Neural crest cell (in vitro differentiated cells): ENCODE data around the gene MRM2. TPM values are rescaled to one million over a fixed set of nuclear protein-coding genes. Genes with fewer than 3 reads are reported as not detected.

Experiments
- DNase-seq: peaks from one replicate; pipeline ENCODE4 v3.0.0; 2021; ENCODE audit warnings: low read depth, mixed read lengths, low spot score
- H3K27ac Mint-ChIP-seq: one replicate; pipeline ENCODE4 v1.8.0; 2021; ENCODE audit warnings: mild to moderate bottlenecking, mixed read lengths; ENCODE audit not compliant: unreplicated experiment
- H3K27me3 Mint-ChIP-seq: 2 replicates; pipeline ENCODE4 v1.8.0; 2021; ENCODE audit warnings: low read depth, mild to moderate bottlenecking, mixed read lengths
- H3K36me3 Mint-ChIP-seq: 2 replicates; pipeline ENCODE4 v1.8.0; 2021; ENCODE audit warnings: low read depth, mild to moderate bottlenecking, mixed read lengths
- H3K4me1 Mint-ChIP-seq: 2 replicates; pipeline ENCODE4 v1.8.0; 2021; ENCODE audit warnings: mixed read lengths
- H3K4me3 Mint-ChIP-seq: one replicate; pipeline ENCODE4 v1.8.0; 2021; ENCODE audit warnings: mild to moderate bottlenecking, mixed read lengths
- H3K9me3 Mint-ChIP-seq: 2 replicates; pipeline ENCODE4 v1.8.0; 2021; ENCODE audit warnings: mixed read lengths
- total RNA-seq: library from RNA; stranded (reverse); gene quantifications from 2 replicates; pipeline ENCODE4 v1.2.1, GENCODE V29; 2021
- TF ChIP-seq, protein P1 (sequence below): fragments of 200-600 bp; sonication (generic); conservative IDR thresholded peaks from 2 replicates; pipeline ENCODE4 v1.5.0; 2021; ENCODE audit warnings: antibody characterized with exemption, mild to moderate bottlenecking

MRM2 gene
- total RNA-seq, 1 donor from 2014 or later: 48.5 TPM

DNA sequence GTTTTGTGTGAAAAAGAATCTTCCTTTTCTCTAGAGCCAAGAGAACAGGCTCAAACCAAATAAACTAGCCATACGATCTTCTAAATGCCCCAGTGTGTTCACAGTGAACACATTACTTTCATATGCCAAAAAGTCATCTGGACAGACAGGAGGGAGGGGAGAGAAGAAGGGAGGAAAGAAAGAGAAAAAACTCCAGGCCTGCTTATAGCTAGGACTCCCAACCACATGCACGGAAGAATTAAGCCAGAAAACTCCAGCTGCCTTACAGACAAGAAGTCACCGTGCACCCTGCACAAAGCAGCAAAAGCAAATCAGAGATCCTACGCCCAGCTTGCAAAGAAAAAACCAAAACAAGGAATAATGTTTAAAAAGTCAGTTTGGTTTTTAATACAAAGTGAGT is 37.9 kb upstream of the MRM2 start:
- H3K4me1 Mint-ChIP-seq: peaks cover 18% of the 10 kb centered on the region
- no peak overlapping the region for H3K4me3 Mint-ChIP-seq
- TF ChIP-seq, protein P1, sequence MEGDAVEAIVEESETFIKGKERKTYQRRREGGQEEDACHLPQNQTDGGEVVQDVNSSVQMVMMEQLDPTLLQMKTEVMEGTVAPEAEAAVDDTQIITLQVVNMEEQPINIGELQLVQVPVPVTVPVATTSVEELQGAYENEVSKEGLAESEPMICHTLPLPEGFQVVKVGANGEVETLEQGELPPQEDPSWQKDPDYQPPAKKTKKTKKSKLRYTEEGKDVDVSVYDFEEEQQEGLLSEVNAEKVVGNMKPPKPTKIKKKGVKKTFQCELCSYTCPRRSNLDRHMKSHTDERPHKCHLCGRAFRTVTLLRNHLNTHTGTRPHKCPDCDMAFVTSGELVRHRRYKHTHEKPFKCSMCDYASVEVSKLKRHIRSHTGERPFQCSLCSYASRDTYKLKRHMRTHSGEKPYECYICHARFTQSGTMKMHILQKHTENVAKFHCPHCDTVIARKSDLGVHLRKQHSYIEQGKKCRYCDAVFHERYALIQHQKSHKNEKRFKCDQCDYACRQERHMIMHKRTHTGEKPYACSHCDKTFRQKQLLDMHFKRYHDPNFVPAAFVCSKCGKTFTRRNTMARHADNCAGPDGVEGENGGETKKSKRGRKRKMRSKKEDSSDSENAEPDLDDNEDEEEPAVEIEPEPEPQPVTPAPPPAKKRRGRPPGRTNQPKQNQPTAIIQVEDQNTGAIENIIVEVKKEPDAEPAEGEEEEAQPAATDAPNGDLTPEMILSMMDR: no peak
- no peaks in the 10 kb centered on the region for H3K36me3 Mint-ChIP-seq
- H3K27ac Mint-ChIP-seq: peak overlapping the region; percentile 72
- no peak for DNase-seq
- H3K27me3 Mint-ChIP-seq: no peaks in the 10 kb centered on the region
- H3K9me3 Mint-ChIP-seq: no peaks in the 10 kb centered on the region

- Mint-ChIP-seq H3K9me3 (no peaks in the 10 kb centered on the region), H3K27ac (no peak overlapping the region), H3K27me3 (no peaks in the 10 kb centered on the region), H3K4me3 (no peak overlapping the region), H3K4me1 (peaks cover 18% of the 10 kb centered on the region), H3K36me3 (peaks cover 2% of the 10 kb centered on the region)
- DNase-seq: no peak
- TF ChIP-seq, protein P1: no peak
Observed at GRCh38 chr7:2278026-2278425, 36.0 kb upstream of the MRM2 start.

DNA sequence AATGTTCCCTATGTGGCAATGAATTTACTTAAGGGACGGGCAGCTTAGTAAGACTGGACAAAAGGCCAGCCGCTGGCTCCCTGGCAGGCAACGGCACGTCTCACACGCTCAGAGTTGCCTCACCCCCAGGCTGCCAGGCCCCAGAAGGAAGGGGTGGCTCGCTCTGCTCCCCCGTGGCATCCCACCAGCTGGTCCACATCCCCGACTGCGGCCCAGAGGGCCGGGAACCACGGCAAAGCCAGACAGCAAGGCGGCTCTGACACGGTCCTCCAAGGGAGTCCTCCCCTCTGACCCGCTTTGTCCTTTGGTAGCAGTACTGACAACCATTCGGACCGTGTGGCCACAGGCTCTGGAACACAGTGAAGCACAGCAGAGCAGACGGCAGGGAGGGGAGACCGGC is 34.1 kb upstream of the MRM2 start:
- peaks cover 2% of the 10 kb centered on the region for H3K36me3 Mint-ChIP-seq
- H3K27ac Mint-ChIP-seq: no peak overlapping the region
- peaks cover 4% of the 10 kb centered on the region for H3K4me1 Mint-ChIP-seq
- no peaks in the 10 kb centered on the region for H3K9me3 Mint-ChIP-seq
- no peaks in the 10 kb centered on the region for H3K27me3 Mint-ChIP-seq
- TF ChIP-seq, protein P1: no peak
- no peak for DNase-seq
- H3K4me3 Mint-ChIP-seq: no peak overlapping the region

DNA sequence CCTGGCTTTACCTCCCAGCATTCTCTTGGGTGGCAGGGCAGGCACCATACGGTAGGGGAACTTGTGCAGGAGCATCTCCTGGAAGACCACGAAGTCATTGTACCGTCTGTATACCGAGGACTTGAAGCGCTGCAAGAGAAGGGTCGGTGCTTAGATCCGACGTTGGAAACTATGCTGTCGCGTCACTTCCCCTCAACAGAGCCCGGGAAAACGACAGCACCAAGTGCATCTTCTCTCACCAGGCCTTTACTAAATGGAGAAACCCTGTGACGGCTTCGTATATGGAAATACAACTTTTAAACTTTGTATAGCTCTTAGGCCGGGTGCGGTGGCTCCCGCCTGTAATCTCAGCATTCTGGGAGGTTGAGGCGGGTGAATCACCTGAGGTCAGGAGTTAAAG is 33.1 kb upstream of the MRM2 start:
- no peaks in the 10 kb centered on the region for H3K27me3 Mint-ChIP-seq
- peaks cover 4% of the 10 kb centered on the region for H3K4me1 Mint-ChIP-seq
- H3K9me3 Mint-ChIP-seq: no peaks in the 10 kb centered on the region
- no peak overlapping the region for H3K4me3 Mint-ChIP-seq
- peaks cover 2% of the 10 kb centered on the region for H3K36me3 Mint-ChIP-seq
- TF ChIP-seq, protein P1: no peak
- DNase-seq: no peak
- peak overlapping the region; percentile 12 for H3K27ac Mint-ChIP-seq

DNA sequence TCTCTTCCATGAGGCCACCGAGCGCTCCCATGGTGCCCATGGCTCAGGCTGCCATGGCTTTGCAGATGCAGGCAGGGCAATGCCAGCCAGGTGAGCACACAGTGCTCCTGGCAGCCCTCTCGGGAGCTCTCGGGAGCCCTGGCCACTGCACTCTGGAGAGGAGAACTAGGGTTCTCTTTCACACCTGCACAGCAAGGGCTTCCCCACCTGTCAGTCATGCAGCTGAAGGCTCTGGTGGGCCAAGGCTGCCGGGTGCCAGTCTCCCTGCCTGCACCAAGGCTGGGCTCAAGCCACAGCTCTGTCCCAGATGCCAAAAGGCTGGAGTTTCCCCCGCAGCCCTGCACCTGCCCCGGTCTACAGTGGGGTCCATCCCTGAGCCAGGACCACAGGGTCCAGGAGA is 32.7 kb upstream of the MRM2 start:
- Mint-ChIP-seq H3K27me3 (no peaks in the 10 kb centered on the region), H3K9me3 (no peaks in the 10 kb centered on the region), H3K4me1 (peaks cover 3% of the 10 kb centered on the region), H3K36me3 (peaks cover 2% of the 10 kb centered on the region), H3K4me3 (no peak overlapping the region), H3K27ac (no peak overlapping the region)
- TF ChIP-seq, protein P1: no peak
- DNase-seq: no peak

DNA sequence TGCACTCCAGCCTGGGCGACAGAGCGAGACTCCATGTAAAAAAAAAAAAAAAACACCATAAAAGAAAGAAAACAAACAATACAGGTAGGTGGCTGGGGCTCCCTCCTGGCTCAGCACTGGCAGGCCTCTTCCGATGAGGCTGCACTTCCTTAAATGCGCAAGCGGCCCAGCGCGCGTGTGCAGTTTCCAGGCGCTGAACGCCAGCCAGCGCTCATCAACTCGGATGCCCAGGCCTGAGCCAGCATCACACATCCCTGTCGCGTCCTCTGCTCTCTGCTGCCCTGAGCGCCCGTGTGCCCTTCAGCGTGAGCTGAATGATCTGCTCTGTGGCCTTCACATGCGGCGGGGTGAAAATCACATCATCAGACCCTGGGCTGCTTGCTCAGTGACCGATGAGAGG is 31.9 kb upstream of the MRM2 start:
- TF ChIP-seq, protein P1: no peak
- no peak overlapping the region for H3K27ac Mint-ChIP-seq
- H3K4me3 Mint-ChIP-seq: no peak overlapping the region
- peaks cover 7% of the 10 kb centered on the region for H3K36me3 Mint-ChIP-seq
- H3K9me3 Mint-ChIP-seq: no peaks in the 10 kb centered on the region
- peaks cover 9% of the 10 kb centered on the region for H3K4me1 Mint-ChIP-seq
- H3K27me3 Mint-ChIP-seq: no peaks in the 10 kb centered on the region
- no peak for DNase-seq
